Activated naive CD4-positive, alpha-beta T cell (primary cell): Measurements from ENCODE around the gene PRR36.
"Not testable (repeated sequence)": the region's sequence is repeated elsewhere in the genome, so short reads cannot be mapped to it uniquely, and the experiment has no call there.

Experiments
- DNase-seq, 4 experiments: peaks; one replicate each; lab custom pipeline; 2025; lab: John Stamatoyannopoulos, UW

The PRR36 gene

DNA sequence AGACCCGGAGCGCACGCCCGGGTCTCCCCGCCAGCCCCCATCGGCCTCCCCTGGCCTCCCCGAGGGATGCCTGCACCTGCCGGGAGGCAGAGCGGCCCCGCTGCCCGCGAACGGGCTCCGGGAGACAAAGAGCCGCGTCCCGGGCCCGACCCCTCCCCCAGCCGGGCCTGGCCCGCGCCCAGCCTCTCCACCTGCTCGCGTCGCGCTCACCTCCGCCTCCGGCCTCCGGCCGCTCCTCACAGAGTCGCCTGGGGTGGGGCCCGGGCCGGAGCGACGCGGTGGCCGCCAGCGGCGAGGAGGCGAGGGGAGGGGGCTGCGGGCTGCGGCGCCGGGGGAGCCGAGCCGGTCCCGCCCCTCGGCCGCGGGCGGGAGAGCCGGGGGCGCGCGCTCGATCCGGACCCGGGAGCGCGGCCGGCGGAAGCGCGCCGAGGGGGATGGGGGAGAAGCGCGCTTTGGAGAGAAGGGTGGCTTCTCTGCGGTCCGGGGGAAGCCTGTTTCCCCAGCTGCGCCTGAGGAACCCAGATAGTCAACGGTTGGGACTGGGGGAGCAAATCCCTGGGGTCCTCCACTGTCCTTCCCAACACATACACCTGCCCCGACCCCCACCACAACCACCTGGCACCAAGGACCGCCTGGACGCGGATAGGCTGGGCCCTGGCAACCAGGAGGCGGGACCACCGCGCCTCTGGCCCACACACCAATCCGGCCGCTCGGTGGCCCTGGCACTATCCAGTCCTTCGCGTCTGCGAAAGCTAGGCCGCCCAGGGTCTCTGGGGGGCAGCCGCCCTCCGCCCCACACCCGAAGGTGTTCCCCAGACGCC, at the start of gene PRR36:
Gene PRR36, minus strand, starts transcription at position 315 of the 821 bp plus-strand sequence. CDS start 701 bp downstream, outside the sequence.
- no peak for DNase-seq

DNA sequence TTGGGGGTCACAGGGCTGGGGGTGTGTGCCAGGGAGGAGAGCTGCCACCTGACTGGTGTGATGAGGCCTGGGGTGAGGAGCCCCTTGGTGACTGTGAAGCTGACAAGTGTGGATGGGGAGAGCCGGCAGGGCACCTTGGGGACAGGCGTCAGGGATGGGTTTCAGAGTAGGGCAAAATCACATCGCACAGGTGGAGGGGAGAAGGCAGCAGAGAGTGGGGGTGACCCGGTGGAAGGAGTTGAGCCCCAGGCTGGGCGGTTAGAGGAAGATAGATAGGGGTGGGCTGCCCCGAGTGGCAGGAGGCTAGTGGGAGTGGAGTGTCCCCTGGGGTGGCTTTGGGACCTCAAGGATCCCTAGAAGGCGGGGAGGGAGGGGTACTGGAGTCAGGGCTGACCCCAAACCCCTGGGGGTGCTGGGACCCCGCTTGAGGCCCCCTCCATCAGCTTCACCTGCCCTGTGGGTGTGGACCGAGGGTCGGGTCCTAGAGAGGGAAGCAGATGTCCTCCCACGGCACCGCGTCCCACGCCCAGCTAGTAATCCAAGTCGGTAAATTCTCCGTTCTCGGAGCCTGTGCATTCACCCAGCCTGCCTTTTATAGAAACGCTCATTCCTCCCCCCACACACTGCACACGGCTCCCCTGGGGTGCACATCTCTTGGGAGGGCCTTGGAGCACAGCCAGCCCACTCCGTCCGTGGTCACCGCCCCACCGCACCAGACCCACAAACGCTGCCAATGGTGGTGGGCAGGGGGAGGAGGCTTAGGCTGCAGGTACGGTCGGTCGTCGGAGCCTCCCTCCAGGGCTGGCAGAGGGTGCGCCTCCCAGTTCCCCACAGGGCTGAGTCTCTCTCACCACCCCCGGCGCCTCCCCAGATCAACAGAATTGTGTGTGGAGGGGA, 49.4 kb upstream of the PRR36 start:
- no peak for DNase-seq

DNA sequence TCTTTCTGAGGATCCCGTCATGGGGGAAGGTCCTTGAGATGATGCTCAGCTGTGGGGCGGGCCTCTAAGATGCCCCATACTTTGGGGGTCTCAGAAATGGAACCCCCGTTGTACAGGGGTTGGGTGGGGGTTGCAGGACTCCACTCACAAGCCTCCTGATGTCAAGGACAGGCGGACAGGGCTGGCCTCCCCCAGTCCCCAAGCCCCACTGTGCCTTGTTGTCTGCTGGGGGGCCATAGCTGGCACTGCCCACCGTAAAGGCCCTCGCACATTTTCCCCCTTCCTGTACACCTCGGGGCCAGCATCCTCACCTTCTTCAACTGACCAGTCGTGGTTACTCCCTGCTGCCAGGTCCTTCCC, 48.6 kb upstream of the PRR36 start:
- DNase-seq: no peak

DNA sequence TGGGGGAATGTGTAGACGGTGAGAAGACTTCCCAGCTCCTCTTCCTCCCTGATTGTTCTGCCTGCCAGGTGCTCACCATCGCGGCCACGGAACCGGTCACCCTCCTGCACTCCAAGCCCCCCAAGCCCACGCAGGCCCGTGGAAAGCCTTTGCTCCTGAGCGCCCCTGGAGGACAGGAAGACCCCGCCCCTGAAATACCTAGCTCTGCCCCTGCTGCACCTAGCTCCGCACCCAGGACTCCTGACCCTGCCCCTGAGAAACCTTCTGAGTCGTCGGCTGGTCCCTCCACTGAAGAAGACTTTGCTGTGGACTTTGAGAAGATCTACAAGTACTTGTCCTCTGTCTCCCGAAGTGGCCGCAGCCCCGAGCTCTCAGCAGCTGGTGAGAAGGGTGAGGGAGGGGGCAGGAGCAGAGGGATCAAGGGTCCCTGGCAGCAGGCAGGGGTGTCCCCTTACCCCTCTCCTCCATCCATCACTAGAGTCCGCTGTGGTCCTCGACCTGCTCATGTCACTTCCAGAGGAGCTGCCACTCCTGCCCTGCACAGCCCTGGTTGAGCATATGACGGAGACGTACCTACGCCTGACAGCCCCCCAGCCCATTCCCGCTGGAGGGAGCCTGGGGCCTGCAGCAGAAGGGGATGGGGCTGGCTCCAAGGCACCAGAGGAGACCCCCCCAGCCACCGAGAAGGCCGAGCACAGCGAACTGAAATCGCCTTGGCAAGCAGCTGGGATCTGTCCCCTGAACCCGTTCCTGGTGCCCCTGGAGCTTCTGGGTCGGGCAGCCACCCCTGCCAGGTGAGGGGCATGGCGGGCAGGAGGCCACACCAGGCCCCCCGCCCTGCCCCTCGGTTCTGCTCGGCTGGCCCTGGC, 48.0 kb upstream of the PRR36 start:
- no peak for DNase-seq

DNA sequence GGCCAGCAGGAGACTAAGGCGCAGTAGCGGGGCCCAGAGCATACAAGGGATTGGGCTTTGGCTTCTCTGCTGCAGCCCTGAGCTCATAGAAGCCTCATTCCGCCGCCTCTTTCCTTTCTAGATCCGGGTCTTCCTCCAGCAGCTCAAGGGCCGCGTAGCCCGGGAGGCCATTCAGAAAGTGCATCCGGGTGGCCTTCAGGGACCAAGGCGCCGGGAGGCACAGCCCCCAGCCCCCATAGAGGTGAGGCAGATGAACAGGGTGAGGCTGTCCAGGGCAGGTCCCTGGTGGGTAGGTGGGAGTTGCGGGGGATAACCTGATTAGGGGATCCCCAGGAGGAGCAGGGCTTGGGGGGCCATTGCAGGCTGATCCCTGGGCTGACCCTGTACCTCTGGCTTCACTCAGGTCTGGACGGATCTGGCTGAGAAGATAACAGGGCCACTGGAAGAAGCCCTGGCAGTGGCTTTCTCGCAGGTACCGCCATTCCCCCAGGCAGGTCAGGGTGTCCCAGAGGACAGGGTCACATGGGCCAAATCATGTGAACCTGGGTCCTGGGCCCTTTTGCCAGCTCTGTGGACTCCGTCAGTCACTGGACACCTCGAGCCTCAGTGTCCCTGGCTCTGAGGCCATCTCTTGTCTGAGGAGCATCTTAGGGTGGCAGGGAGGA, 47.2 kb upstream of the PRR36 start:
- no peak for DNase-seq

DNA sequence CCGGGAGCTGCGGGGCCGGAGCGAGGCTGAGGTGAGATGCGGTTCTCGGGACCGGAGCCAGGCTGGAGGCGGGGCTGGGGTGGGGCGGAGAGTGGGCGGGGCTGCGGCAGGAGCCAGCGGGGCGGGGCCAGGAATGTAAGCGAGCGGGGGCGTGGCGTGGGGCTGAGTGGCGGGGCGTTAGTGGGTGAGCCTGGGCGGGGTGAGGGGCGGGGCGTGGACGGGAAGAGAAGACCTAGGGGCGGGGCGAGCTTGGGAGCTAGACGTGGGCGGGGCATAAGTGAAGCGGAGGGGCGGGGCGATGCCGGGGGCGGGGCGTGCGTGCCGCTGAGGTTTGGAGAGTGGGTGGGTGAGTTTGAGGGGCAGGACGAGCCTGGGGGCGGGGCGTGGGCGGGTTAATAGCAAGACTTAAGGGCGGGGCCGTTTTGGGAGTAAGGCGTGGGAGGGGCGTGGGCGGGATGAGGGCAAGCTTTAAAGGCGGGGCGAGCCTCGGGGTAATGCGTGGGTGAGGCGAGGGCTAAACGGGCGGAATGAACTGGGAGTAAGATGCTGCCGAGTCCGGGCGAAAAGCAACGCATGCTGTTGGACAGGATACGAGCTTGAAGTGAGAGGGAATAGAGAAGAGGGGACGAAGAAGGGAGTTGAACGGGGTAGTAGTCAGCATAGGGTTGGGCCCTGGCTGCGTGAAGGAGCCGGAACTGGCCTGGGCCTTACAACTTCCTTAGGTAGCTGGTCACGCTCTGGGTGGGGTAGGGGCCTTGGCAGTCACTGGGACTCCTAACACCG, 46.5 kb upstream of the PRR36 start:
- DNase-seq: peak; percentile 90 to 100 (median 100)

DNA sequence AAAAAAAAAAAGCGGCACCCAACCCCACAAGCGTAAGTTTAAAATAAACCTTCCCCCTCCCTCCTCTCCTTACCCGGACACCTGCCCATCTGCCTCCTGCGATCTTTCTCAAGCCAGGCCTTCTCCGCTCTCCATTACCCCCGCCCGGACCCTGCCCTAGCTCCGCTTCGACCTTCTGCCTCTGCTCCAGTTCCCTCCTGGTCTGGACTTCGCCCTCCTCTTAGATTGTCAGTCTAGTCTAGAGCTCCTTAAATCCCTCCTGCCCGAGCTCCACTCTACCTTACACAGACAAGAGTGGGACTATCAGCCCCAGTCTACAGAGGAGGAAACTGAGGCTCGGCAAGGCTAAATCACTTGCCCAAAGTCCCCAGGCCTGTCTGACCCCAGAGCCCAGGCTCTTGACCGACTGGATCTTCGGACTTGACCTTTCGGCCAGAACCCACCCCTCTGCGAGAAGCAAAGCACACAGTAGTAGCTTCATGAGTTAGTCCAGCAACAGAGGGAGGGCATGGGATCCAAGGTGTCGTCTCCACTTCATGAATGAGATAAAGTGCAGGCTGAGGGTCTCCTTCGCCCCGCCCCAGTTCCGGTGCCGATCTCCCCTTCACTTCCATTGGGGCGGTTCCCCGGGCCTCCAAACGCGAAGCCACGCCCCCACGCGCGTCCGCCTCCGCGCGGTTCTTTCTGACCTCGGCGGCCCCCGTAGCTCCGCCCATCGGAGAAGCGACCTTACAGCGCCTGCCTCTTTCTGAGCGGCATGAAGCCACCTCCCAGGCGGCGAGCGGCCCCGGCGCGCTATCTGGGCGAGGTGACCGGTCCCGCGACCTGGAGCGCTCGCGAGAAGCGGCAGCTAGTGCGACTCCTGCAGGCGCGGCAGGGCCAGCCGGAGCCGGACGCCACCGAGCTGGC, 45.7 kb upstream of the PRR36 start, which contains the start of gene SNAPC2:
Gene SNAPC2, plus strand, starts transcription at position 729 of the 909 bp plus-strand sequence. Its CDS starts 29 bp downstream, at position 758.
- DNase-seq: peak; percentile 84 to 95 (median 90)

DNA sequence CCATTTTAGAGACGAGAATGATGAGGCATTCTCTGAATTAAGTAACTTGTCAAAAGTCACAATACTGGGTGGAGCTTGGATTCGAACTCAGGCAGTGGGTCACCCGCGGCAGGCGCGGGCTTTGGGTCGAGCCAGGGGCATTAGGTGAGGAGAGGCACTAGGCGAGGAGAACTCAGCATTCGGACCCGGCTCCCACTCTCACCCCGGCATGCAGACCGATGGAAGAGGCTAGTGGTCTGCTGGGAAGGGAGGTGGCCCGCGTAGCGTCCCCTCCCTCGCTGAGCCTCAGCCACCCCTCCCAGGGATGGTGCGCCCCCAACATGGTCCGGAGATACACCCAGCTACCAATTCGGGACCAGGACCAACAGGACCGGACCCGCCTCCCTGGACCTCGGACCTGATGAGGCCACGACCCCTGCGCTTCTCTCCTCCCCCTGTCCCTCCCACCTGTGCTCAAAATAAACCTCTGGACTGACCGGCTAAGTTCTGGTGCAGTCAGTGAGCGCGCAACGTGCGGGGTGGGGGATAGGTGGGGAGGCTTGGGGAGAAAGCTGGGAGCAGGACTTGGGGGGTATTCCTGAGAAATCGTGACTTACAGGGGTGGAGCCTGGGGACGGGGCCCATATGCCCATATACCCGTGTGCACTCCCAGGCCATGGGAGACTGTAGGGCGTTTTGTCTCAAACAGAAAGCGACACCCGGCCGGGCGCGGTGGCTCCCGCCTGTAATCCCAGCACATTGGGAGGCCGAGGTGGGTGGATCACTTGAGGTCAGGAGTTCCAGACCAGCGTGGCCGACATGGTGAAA, 44.6 kb upstream of the PRR36 start:
- no peak for DNase-seq

DNA sequence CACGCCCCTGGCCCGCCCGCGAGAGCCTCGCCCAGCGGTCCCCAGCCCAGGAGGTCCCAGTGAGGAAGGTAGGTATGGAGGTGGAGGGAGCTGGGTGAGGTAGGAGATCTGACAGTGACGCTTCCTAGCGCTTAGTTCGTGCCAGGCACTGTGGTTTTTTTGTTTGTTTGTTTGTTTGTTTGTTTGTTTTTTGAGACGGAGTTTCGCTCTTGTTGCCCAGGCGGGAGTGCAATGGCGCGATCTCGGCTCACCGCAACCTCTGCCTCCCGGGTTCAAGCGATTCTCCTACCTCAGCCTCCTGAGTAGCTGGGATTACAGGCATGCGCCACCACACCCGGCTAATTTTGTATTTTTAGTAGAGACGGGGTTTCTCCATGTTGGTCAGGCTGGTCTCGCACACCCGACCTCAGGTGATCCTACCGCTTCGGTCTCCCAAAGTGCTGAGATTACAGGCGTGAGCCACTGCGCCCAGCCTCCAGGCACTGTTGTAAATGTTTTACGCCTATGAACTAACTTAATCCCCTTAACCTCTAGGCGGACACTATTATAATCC, 43.9 kb upstream of the PRR36 start:
- not testable (repeated sequence) for DNase-seq

DNA sequence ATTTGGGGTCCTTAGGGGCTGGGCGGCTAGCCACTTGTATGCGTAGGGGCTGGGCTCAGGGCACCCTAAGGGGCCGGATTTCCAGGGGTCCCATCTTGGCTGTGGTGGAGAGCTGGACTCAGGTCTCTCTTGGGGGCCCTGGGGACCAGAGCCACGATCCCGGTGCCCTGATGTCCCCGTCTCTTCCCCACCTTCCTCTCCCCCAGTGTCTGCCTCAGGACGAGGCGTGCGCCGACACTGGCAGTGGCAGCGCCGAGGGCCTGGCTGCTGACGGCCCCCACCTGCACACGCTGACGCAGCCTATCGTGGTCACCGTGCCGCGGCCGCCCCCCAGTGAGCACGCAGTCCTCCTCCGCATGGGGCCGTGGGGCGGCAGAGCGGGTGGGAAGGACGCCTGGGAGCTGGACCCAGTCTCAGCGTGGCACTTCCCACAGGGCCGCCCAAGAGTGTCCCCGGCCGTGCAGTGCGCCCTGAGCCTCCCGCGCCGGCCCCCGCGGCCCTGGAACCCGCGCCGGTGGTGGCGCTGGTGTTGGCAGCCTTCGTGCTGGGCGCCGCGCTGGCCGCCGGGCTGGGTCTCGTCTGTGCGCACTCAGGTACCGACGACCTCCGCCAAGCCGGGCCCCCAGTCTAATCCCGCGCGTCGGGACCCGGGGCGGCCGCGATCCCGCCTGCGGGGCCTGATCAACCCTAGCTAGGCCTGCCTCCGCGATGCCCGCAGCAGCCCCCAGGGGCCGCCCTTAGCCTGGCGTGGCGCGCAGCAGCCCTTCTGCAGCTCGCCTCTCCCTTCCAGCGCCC, 43.3 kb upstream of the PRR36 start:
- DNase-seq: peak in 3 of 4 experiments; percentile 20 to 60 (median 35)

DNA sequence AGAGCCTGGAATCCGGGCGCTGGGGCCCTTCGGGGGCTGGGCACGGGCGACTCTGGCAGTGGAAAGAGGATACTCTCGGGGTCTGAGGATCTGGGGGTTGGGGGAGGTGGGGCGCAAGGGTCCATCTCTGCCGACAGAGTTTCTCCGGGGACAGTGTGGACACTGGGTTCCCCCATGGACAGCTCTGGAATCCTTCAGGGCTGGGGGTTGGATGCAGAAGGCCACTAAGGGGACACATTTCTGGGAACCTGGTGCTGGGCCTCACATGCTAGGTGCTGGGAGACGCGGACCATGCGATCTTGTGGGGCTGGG, 42.7 kb upstream of the PRR36 start:
- DNase-seq: no peak

DNA sequence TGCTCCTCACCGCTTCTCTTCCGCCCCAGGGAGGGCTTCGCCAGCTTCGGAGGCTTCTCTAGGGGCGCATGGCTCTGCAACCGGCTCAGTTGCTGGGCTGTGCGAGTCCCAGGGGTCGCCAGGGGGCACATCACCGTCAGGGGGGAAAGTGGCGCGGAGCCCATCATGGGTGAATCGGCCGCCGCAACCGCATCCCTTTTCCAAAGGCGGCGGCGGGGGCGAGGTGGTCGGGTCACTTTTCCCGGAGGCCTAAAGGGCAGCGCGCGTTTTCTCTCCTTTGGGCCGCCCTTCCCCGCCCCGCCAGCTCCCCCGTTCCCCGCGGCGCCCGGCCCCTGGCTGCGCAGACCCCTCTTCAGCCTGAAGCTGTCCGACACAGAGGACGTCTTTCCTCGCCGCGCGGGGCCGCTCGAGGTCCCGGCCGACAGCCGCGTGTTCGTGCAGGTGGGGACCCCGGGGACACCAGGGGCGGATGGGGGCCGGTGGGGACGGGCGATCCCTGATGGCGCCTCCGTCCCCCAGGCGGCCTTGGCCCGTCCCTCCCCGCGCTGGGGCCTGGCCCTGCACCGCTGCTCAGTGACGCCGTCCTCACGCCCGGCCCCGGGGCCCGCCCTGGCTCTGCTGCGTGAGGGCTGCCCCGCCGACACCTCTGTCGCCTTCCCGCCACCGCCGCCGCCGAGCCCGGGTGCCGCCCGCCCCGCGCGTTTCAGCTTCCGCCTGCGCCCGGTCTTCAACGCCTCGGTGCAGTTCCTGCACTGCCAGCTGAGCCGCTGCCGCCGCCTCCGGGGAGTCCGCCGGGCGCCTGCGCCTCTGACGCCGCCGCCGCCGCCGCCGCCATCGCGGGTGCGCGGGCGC, 42.1 kb upstream of the PRR36 start:
- peak in 3 of 4 experiments; percentile 19 to 44 (median 31) for DNase-seq

DNA sequence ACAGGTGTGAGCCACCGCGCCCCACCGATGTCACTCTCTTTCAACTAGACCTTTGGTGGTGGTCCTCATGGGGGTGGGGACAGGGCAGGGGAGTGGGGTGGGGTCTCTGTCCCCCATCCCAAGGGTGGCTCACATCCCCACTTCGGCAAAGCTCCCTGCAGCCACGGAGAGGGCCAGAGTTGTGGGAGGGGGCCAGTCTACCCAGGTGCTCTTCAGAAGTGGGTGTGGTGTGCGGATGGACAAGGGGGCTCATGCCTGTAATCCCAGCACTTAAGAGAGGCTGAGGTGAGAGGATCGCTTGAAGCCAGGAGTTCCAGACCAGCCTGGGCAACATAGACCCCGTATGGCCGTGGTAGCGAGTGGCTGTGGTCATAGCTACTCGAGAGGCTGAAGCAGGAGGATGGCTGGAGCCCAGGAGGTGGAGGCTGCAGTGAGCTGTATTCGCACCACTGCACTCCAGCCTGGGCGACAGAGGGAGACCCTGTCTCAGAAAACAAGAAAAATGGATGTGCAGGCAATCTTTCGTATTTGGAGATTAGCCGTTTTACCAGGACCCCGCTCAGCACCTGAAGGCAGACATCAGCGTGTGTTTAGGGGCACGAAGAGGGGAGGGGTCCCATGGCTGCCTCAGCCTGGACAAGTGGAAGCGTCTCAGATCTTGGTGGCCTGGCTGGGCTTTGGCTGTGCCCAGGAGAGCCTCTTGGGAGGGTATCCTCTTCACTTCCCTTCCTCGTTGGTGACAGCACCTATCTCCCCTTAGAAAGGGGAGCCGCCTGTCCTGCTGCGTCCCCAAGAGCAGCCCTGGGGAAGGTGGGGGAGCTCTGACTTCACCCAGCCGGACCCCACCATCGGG, 41.3 kb upstream of the PRR36 start:
- no peak for DNase-seq

DNA sequence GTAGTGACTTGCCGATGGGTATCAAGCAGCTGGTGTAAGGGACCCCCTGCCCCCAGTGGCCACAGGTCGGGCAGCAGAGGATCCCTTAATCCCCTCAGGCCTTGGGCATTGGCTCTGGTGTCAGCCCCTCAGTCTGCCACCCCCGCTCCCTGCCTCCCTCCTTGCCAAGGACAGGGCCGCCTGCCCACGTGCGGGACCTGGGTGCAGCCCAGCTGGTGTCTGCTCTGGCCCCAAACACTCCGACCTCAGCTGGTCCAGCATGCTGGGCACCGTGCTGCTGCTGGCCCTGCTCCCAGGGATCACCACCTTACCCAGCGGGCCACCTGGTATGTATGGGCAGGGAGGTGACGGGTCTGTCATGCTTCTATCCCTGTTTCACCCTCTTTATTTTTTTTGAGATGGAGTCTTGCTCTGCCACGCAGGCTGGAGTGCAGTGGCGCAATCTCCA, 40.4 kb upstream of the PRR36 start, which contains the start of gene TGFBR3L:
Gene TGFBR3L, plus strand, starts transcription at position 233 of the 448 bp plus-strand sequence.
- no peak for DNase-seq

DNA sequence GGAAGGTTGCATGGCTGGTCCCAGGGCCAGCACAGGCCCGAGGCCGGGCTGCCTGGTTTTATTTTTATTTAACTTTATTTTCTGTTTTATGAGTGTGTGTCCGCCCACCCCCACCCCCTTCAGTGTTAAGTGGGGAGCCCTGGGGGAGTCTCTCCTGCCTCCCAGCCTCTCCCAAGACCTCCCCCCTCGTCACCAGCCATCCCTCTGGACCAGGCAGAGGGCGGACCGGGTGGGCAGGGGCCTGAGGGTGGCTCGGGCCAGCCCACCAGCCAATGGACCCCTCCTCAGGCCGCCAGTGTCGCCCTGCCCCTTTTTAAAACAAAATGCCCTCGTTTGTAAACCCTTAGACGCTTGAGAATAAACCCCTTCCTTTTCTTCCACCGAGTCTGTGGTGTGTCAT, 39.9 kb upstream of the PRR36 start:
- DNase-seq: no peak
